Endodermal cell (in vitro differentiated cells): ENCODE results near the gene KIAA1958. TPM values are rescaled to one million over a fixed set of nuclear protein-coding genes. Genes with fewer than 3 reads are reported as not detected.

Experiments used
- DNase-seq: peaks from one replicate; pipeline ENCODE4 v3.0.0-alpha.2; 2017
- H3K27ac ChIP-seq: 2 replicates; pipeline ENCODE4 v1.5.1; 2013; ENCODE audit warnings: mild to moderate bottlenecking, low read depth, low read length, moderate library complexity
- H3K27me3 ChIP-seq: 2 replicates; pipeline ENCODE4 v1.6.1; 2013; ENCODE audit warnings: mild to moderate bottlenecking, low read length, moderate library complexity; ENCODE audit not compliant: insufficient read depth, control insufficient read depth, poor library complexity, severe bottlenecking
- H3K36me3 ChIP-seq: 2 replicates; pipeline ENCODE4 v1.7.0; 2013; ENCODE audit warnings: mild to moderate bottlenecking, low read length, moderate library complexity; ENCODE audit not compliant: control insufficient read depth, insufficient read depth
- H3K4me1 ChIP-seq: one replicate; pipeline ENCODE4 v1.7.0; 2013; ENCODE audit warnings: low read length; ENCODE audit not compliant: control insufficient read depth, insufficient read depth
- H3K4me3 ChIP-seq: 2 replicates; pipeline ENCODE4 v1.5.1; 2013; ENCODE audit warnings: mild to moderate bottlenecking, low read length, moderate library complexity
- H3K9ac ChIP-seq: 2 replicates; pipeline ENCODE4 v1.6.1; 2013; ENCODE audit warnings: mild to moderate bottlenecking, low read length, moderate library complexity; ENCODE audit not compliant: poor library complexity, severe bottlenecking; ENCODE audit errors: extremely low read depth
- H3K9me3 ChIP-seq: 2 replicates; pipeline ENCODE4 v1.6.1; 2013; ENCODE audit warnings: mild to moderate bottlenecking, low read length, moderate library complexity; ENCODE audit not compliant: control insufficient read depth
- H3K27ac Mint-ChIP-seq: 2 replicates; pipeline ENCODE4 v1.8.0; 2020; ENCODE audit warnings: mixed read lengths
- H3K27me3 Mint-ChIP-seq: 2 replicates; pipeline ENCODE4 v1.8.0; 2021; ENCODE audit warnings: mild to moderate bottlenecking, mixed read lengths; ENCODE audit not compliant: insufficient read depth
- H3K36me3 Mint-ChIP-seq: 2 replicates; pipeline ENCODE4 v1.8.0; 2020; ENCODE audit warnings: low read depth, mixed read lengths
- H3K4me1 Mint-ChIP-seq: 2 replicates; pipeline ENCODE4 v1.8.0; 2020; ENCODE audit warnings: mixed read lengths
- H3K4me3 Mint-ChIP-seq: 2 replicates; pipeline ENCODE4 v1.8.0; 2020; ENCODE audit warnings: mild to moderate bottlenecking, moderate library complexity, mixed read lengths
- H3K9me3 Mint-ChIP-seq: 2 replicates; pipeline ENCODE4 v1.8.0; 2020; ENCODE audit warnings: mild to moderate bottlenecking, mixed read lengths
- WGBS, 2 experiments: methylation state at CpG; one replicate each; pipeline versions ENCODE4 v1.1.5 to v1.1.7; 2013; ENCODE audit warnings: missing lambda C conversion rate in 2 of 2, mixed read lengths in 1 of 2; ENCODE audit not compliant: insufficient coverage in 1 of 2, insufficient read length in 1 of 2; 5-methylcytosine and 5-hydroxymethylcytosine counted together
- total RNA-seq, 2 donors: library from RNA; stranded (reverse); fragmentation: NEBNext Ultra II Directional in 1 of 2; extraction: Animal tissue kit (Norgen Biotek cat#: 25700) in 1 of 2; gene quantifications; 2 replicates in 1 of 2; 3 replicates in 1 of 2; pipeline ENCODE4 v1.2.1, GENCODE V29; 2021
- TF ChIP-seq, protein P1 (sequence below): fragments of 200-600 bp; sonication (generic); conservative IDR thresholded peaks from 2 replicates; pipeline ENCODE4 v1.5.0; 2021; ENCODE audit warnings: antibody characterized with exemption, mild to moderate bottlenecking

Gene KIAA1958
- total RNA-seq, 2 donors from 2014 or later = 44.6 to 50.9 TPM

DNA sequence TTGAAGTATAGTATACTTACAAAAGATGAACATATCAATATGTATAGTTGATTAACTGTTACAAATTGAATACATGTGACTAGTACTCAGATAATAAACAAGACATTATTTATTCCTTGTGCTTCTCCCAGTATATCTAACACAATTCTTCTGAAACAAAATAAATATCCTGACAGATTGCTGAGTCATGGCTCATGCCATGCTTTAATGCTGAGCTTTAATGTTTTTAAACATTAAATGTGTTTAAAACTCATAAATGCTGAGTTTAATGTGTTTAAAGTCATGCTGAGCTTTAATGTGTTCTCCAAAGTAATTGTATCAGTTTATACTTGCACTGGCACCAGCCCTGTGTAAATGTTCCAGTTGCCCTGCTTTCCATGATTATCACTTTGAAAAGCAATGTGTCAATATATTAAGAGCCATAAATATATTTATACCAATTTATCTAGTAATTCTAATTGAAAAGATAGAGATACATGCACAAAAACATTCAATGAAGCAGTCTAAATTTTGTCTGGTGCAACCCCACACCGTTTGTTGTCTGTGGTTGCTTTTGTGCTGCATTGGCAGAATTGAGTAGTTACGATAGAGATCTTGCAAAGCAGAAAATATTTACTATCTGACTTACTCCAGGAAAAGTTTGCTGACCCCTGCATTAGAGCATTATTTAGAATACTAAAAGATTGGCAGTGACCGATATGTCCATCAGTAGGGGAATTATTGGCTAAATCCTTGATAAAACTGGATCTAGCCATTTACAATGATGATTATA is 15.7 kb downstream of the KIAA1958 start:
- Mint-ChIP-seq H3K4me1 (peaks cover 22% of the 10 kb centered on the region), H3K9me3 (no peaks in the 10 kb centered on the region), H3K36me3 (peaks cover 20% of the 10 kb centered on the region), H3K4me3 (no peak overlapping the region), H3K27me3 (no peaks in the 10 kb centered on the region), H3K27ac (no peak overlapping the region)
- WGBS, 2 experiments = 94 to 96% methylated on average over 2 to 3 of the region's 3 CpGs
- Histone ChIP-seq H3K4me3 (no peak overlapping the region), H3K9ac (no peak overlapping the region), H3K9me3 (no peaks in the 10 kb centered on the region), H3K27ac (no peak overlapping the region), H3K4me1 (no peaks in the 10 kb centered on the region), H3K36me3 (peaks cover 10% of the 10 kb centered on the region), H3K27me3 (no peaks in the 10 kb centered on the region)
- DNase-seq = no peak
- TF ChIP-seq, protein P1, sequence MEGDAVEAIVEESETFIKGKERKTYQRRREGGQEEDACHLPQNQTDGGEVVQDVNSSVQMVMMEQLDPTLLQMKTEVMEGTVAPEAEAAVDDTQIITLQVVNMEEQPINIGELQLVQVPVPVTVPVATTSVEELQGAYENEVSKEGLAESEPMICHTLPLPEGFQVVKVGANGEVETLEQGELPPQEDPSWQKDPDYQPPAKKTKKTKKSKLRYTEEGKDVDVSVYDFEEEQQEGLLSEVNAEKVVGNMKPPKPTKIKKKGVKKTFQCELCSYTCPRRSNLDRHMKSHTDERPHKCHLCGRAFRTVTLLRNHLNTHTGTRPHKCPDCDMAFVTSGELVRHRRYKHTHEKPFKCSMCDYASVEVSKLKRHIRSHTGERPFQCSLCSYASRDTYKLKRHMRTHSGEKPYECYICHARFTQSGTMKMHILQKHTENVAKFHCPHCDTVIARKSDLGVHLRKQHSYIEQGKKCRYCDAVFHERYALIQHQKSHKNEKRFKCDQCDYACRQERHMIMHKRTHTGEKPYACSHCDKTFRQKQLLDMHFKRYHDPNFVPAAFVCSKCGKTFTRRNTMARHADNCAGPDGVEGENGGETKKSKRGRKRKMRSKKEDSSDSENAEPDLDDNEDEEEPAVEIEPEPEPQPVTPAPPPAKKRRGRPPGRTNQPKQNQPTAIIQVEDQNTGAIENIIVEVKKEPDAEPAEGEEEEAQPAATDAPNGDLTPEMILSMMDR = no peak

DNA sequence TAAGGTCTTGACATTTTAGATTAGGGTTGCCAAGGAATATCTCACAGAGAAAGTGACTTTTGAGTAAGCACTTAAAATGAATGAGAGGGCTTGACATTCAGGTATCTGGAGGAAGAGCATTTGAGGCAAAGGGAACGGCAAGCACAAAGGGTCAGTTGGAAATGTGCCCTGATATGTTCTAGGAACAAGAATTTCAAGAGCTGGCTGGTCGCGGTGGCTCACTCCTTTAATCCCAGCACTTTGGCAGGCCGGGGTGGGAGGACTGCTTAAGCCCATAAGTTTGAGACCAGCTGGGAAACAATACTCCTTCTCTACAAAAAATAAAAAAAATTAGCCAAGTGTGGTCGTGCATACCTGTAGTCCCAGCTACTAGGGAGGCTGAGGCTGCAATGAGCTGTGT is 16.5 kb downstream of the KIAA1958 start:
- DNase-seq = no peak
- TF ChIP-seq, protein P1 = no peak
- Mint-ChIP-seq H3K27ac (no peak overlapping the region), H3K4me1 (peaks cover 18% of the 10 kb centered on the region), H3K4me3 (no peak overlapping the region), H3K27me3 (no peaks in the 10 kb centered on the region), H3K9me3 (no peaks in the 10 kb centered on the region), H3K36me3 (peaks cover 19% of the 10 kb centered on the region)
- no peaks in the 10 kb centered on the region for H3K9me3 ChIP-seq
- no peaks in the 10 kb centered on the region for H3K27me3 ChIP-seq
- H3K36me3 ChIP-seq = peaks cover 10% of the 10 kb centered on the region
- no peak overlapping the region for H3K27ac ChIP-seq
- no peak overlapping the region for H3K9ac ChIP-seq
- H3K4me1 ChIP-seq = no peaks in the 10 kb centered on the region
- H3K4me3 ChIP-seq = no peak overlapping the region
- 93 to 96% methylated on average over 5 of the region's 5 CpGs for WGBS, 2 experiments

DNA sequence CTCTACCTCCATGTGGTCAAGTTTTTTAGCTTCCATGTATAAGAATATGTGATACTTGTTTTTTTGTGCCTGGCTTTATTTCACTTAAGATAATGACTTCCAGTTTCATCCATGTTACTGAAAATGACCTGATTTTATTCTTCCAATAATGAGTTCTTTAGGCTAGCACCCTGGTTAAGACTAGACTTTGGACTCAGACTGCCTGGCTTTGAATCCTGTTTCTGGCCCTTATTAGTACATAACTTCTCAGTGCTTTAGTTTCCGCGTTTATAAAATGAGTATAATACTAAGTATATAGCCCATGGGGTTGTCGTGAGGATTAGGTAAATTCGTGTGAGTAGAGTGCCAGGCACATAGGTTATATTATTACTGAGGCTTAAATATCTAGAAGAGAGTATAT is 18.5 kb downstream of the KIAA1958 start:
- TF ChIP-seq, protein P1 = no peak
- Mint-ChIP-seq H3K9me3 (no peaks in the 10 kb centered on the region), H3K27ac (peak overlapping the region; percentile 4)

More for the DNA sequence above, 18.5 kb downstream of the KIAA1958 start:
- no peak for DNase-seq
- H3K27me3 ChIP-seq = no peaks in the 10 kb centered on the region
- H3K9ac ChIP-seq = no peak overlapping the region
- 86 to 95% methylated on average over 4 of the region's 4 CpGs for WGBS, 2 experiments
- H3K4me3 ChIP-seq = no peak overlapping the region
- Mint-ChIP-seq H3K4me3 (no peak overlapping the region), H3K27me3 (no peaks in the 10 kb centered on the region), H3K4me1 (peaks cover 20% of the 10 kb centered on the region), H3K36me3 (peaks cover 10% of the 10 kb centered on the region)
- H3K9me3 ChIP-seq = no peaks in the 10 kb centered on the region
- peaks cover 5% of the 10 kb centered on the region for H3K36me3 ChIP-seq
- no peak overlapping the region for H3K27ac ChIP-seq
- no peaks in the 10 kb centered on the region for H3K4me1 ChIP-seq
